ENCODE data around the gene SWSAP1.

- TF ChIP-seq POLR2A (IDR thresholded peaks at IDR 0.05) (no peak), CTCF (IDR thresholded peaks at IDR 0.05) (no peak), EP300 (IDR thresholded peaks at IDR 0.05) (no peak)
These were observed 12.4 kb upstream of the SWSAP1 start for GRCh38 chr19:11361771-11362731.

Data from upper lobe of left lung (tissue), 4 donors.